ENCODE data around the gene PLPP4.

PLPP4 gene

DNA sequence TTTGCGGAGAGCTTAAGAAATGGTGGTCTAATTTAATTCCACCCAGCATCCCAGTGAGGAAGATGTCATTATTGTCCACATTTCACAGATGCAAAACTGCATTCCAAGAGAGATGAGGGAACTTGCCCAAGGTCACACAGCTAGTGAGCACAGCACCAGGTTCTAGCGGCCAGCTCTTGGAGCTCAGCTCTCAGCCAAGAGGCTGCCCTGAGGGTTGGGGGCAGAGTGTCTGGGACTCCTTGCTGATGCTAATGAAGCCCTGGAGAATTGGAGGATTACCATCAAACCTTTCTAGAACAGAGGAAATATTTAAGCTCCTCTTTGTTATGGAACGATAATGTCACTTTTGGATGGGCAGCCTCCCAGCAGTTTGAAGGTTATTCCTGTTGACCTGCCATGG is 48.0 kb downstream of the PLPP4 start (continued):
- TF ChIP-seq POU6F1 (CRISPR knock-in tag; IDR thresholded peaks at IDR 0.05; ENCODE audit: borderline replicate concordance, low read depth) (no peak), ESRRG (CRISPR knock-in tag; IDR thresholded peaks at IDR 0.05) (no peak), RARB (CRISPR knock-in tag; IDR thresholded peaks at IDR 0.05) (no peak), ARNTL (CRISPR knock-in tag; IDR thresholded peaks at IDR 0.05; ENCODE audit: borderline replicate concordance, low read depth) (no peak), ZNF8 (CRISPR knock-in tag; IDR thresholded peaks at IDR 0.05) (no peak)

DNA sequence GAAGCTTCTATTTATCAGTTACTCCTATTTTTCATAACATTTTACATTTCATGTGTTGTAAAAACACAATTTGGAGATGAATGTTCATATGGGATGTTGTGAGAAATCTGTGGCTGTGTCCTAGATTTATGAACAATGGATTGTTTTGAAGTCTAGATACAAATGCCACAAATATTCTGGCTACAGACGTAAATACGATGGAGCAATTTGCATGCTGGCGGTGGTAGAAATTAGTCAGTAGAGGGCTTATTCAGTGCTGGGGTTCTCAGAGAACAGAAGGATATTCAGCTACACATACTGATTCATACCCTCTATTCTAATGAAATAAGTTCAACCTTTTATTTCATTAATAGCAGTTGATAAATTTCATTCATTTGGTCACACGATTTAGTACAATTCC is 48.8 kb downstream of the PLPP4 start:
- ATAC-seq: no peak
- TF ChIP-seq ISL1 (CRISPR knock-in tag; IDR thresholded peaks at IDR 0.05) (no peak), OSR1 (CRISPR knock-in tag; IDR thresholded peaks at IDR 0.05) (no peak), PATZ1 (CRISPR knock-in tag; IDR thresholded peaks at IDR 0.05; ENCODE audit: borderline replicate concordance) (no peak), PPARA (CRISPR knock-in tag; IDR thresholded peaks at IDR 0.05; ENCODE audit: borderline replicate concordance) (no peak), GLIS3 (CRISPR knock-in tag; IDR thresholded peaks at IDR 0.05) (no peak), POU6F1 (CRISPR knock-in tag; IDR thresholded peaks at IDR 0.05; ENCODE audit: borderline replicate concordance, low read depth) (no peak), ZFP3 (CRISPR knock-in tag; IDR thresholded peaks at IDR 0.05) (no peak), SNAI2 (CRISPR knock-in tag; IDR thresholded peaks at IDR 0.05) (no peak), ZNF565 (CRISPR knock-in tag; conservative IDR thresholded peaks at IDR 0.05; ENCODE audit: low read depth) (no peak), ZFP30 (CRISPR knock-in tag; IDR thresholded peaks at IDR 0.05) (no peak), TOX (CRISPR knock-in tag; IDR thresholded peaks at IDR 0.05; ENCODE audit: borderline replicate concordance) (no peak), TSHZ2 (CRISPR knock-in tag; IDR thresholded peaks at IDR 0.05) (no peak), ZC3H10 (CRISPR knock-in tag; IDR thresholded peaks at IDR 0.05) (no peak), RARB (CRISPR knock-in tag; IDR thresholded peaks at IDR 0.05) (no peak)

DNA sequence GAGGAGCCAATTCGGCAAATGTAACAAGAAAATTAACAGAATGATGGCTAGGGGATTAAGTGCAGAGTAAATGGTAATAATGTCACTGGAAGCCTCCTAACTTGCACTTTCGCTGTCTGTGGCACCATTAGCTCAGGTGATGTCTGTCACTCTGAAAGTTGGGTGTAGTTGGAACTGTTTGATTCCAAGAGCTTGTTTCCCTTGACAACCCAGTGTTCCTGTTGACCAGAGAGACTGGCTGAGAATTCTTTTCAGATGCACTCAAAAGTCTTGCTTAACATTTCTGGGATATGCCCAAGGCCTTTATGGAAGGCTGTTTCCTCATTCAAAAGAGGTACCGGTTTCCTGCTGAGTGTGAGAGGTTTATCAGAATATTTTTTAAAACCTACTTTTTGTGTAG is 49.6 kb downstream of the PLPP4 start:
- TF ChIP-seq RARB (CRISPR knock-in tag; IDR thresholded peaks at IDR 0.05) (no peak), ZFP30 (CRISPR knock-in tag; IDR thresholded peaks at IDR 0.05) (no peak), PATZ1 (CRISPR knock-in tag; IDR thresholded peaks at IDR 0.05; ENCODE audit: borderline replicate concordance) (no peak), TSHZ2 (CRISPR knock-in tag; IDR thresholded peaks at IDR 0.05) (no peak), GLIS3 (CRISPR knock-in tag; IDR thresholded peaks at IDR 0.05) (no peak), SNAI2 (CRISPR knock-in tag; IDR thresholded peaks at IDR 0.05) (no peak), ARNTL (CRISPR knock-in tag; IDR thresholded peaks at IDR 0.05; ENCODE audit: borderline replicate concordance, low read depth) (no peak), POU6F1 (CRISPR knock-in tag; IDR thresholded peaks at IDR 0.05; ENCODE audit: borderline replicate concordance, low read depth) (no peak)
- TF ChIP-seq, protein P1, sequence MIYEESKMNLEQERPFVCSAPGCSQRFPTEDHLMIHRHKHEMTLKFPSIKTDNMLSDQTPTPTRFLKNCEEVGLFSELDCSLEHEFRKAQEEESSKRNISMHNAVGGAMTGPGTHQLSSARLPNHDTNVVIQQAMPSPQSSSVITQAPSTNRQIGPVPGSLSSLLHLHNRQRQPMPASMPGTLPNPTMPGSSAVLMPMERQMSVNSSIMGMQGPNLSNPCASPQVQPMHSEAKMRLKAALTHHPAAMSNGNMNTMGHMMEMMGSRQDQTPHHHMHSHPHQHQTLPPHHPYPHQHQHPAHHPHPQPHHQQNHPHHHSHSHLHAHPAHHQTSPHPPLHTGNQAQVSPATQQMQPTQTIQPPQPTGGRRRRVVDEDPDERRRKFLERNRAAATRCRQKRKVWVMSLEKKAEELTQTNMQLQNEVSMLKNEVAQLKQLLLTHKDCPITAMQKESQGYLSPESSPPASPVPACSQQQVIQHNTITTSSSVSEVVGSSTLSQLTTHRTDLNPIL (CRISPR knock-in tag; IDR thresholded peaks at IDR 0.05; ENCODE audit: low read depth): no peak
- ATAC-seq: no peak

Measured in SK-N-SH treated with all-trans-retinoic acid at 6 μM for 48 hours (cell line).